H9 (cell line): ENCODE data around the gene EHBP1. TPM values are rescaled to one million over a fixed set of nuclear protein-coding genes. Genes with fewer than 3 reads are reported as not detected.

Experiments
- DNase-seq: peaks from one replicate; pipeline ENCODE4 v3.0.0-alpha.2; 2017
- H2AFZ ChIP-seq: one replicate; pipeline ENCODE4 v1.6.1; 2013; ENCODE audit warnings: mild to moderate bottlenecking, low read length, control low read depth, moderate library complexity
- H2AK5ac ChIP-seq: 2 replicates; pipeline ENCODE4 v1.6.1; 2013; ENCODE audit warnings: low read length, control low read depth, mixed read lengths; ENCODE audit not compliant: insufficient read length
- H2BK120ac ChIP-seq: one replicate; pipeline ENCODE4 v1.6.1; 2013; ENCODE audit warnings: low read depth, mild to moderate bottlenecking, low read length, control low read depth, inconsistent platforms; ENCODE audit not compliant: poor library complexity, severe bottlenecking
- H2BK12ac ChIP-seq: 2 replicates; pipeline ENCODE4 v1.6.1; 2013; ENCODE audit warnings: low read length, control low read depth, mixed read lengths, low read depth; ENCODE audit not compliant: insufficient read length
- H2BK15ac ChIP-seq: 2 replicates; pipeline ENCODE4 v1.6.1; 2013; ENCODE audit warnings: low read depth, low read length, control low read depth
- H2BK20ac ChIP-seq: one replicate; pipeline ENCODE4 v1.6.1; 2013; ENCODE audit warnings: low read depth, mild to moderate bottlenecking, low read length, control low read depth, inconsistent platforms; ENCODE audit not compliant: poor library complexity, severe bottlenecking
- H2BK5ac ChIP-seq: 2 replicates; pipeline ENCODE4 v1.6.1; 2013; ENCODE audit warnings: low read length, control low read depth, mixed read lengths; ENCODE audit not compliant: insufficient read length
- H3K14ac ChIP-seq: 2 replicates; pipeline ENCODE4 v1.6.1; 2013; ENCODE audit warnings: low read length, control low read depth; ENCODE audit not compliant: insufficient read depth
- H3K18ac ChIP-seq: 2 replicates; pipeline ENCODE4 v1.6.1; 2013; ENCODE audit warnings: low read depth, mild to moderate bottlenecking, mixed read lengths, low read length, control low read depth; ENCODE audit not compliant: insufficient read length
- H3K23ac ChIP-seq: 2 replicates; pipeline ENCODE4 v1.6.1; 2013; ENCODE audit warnings: low read length, control low read depth, mixed read lengths, low read depth; ENCODE audit not compliant: insufficient read length
- H3K23me2 ChIP-seq: 2 replicates; pipeline ENCODE4 v1.6.1; 2013; ENCODE audit warnings: low read depth, mild to moderate bottlenecking, mixed read lengths, low read length, control low read depth; ENCODE audit not compliant: insufficient read length, poor library complexity, severe bottlenecking
- H3K27ac ChIP-seq: 2 replicates; pipeline ENCODE4 v1.5.1; 2013; ENCODE audit warnings: low read length, control low read depth, mixed read lengths, low read depth; ENCODE audit not compliant: insufficient read length
- H3K27me3 ChIP-seq: 2 replicates; pipeline ENCODE4 v1.6.1; 2013; ENCODE audit warnings: low read length, control low read depth, inconsistent platforms; ENCODE audit not compliant: insufficient read depth
- H3K4ac ChIP-seq: 2 replicates; pipeline ENCODE4 v1.6.1; 2013; ENCODE audit warnings: low read depth, mild to moderate bottlenecking, control low read depth, inconsistent platforms, low read length, moderate library complexity
- H3K4me1 ChIP-seq: 2 replicates; pipeline ENCODE4 v1.6.1; 2013; ENCODE audit warnings: low read length, control low read depth, inconsistent platforms; ENCODE audit not compliant: insufficient read depth
- H3K4me2 ChIP-seq: 2 replicates; pipeline ENCODE4 v1.6.1; 2013; ENCODE audit warnings: low read length, control low read depth, mixed read lengths; ENCODE audit not compliant: insufficient read length, insufficient read depth
- H3K56ac ChIP-seq: 2 replicates; pipeline ENCODE4 v1.6.1; 2013; ENCODE audit warnings: low read depth, mild to moderate bottlenecking, mixed read lengths, low read length, control low read depth; ENCODE audit not compliant: insufficient read length
- H3K79me1 ChIP-seq: 2 replicates; pipeline ENCODE4 v1.6.1; 2013; ENCODE audit warnings: low read depth, mild to moderate bottlenecking, moderate library complexity, low read length, control low read depth, inconsistent platforms; ENCODE audit not compliant: insufficient read depth, poor library complexity, severe bottlenecking
- H3K79me2 ChIP-seq: 2 replicates; pipeline ENCODE4 v1.6.1; 2013; ENCODE audit warnings: low read length, control low read depth, inconsistent platforms; ENCODE audit not compliant: insufficient read depth
- H3K9ac ChIP-seq: 2 replicates; pipeline ENCODE4 v1.6.1; 2013; ENCODE audit warnings: low read length, control low read depth, mixed read lengths; ENCODE audit not compliant: insufficient read length; ENCODE audit errors: extremely low read depth
- H3K9me3 ChIP-seq: one replicate; pipeline ENCODE4 v1.6.1; 2013; ENCODE audit warnings: low read depth, low read length, inconsistent platforms; ENCODE audit not compliant: control insufficient read depth
- H3T11ph ChIP-seq: one replicate; pipeline ENCODE4 v1.6.1; 2013; ENCODE audit warnings: mild to moderate bottlenecking, low read length, control low read depth, inconsistent platforms
- H4K20me1 ChIP-seq: one replicate; pipeline ENCODE4 v1.6.1; 2013; ENCODE audit not compliant: control insufficient read depth, insufficient read length, insufficient read depth
- H4K5ac ChIP-seq: 2 replicates; pipeline ENCODE4 v1.6.1; 2013; ENCODE audit warnings: low read depth, mild to moderate bottlenecking, mixed read lengths, low read length, control low read depth; ENCODE audit not compliant: insufficient read length
- H4K8ac ChIP-seq: replicated peaks from 2 replicates; pipeline ENCODE4 v1.6.1; 2013; ENCODE audit warnings: low read length, control low read depth, mixed read lengths, low read depth; ENCODE audit not compliant: insufficient read length
- H4K91ac ChIP-seq: 2 replicates; pipeline ENCODE4 v1.6.1; 2013; ENCODE audit warnings: low read depth, mild to moderate bottlenecking, moderate library complexity, mixed read lengths, low read length, control low read depth; ENCODE audit not compliant: insufficient read length
- H3K27ac Mint-ChIP-seq, 3 experiments: 2 replicates in 2 of 3; 3 replicates in 1 of 3; pipeline ENCODE4 v1.8.0; 2020 to 2021; ENCODE audit warnings: mixed read lengths in 3 of 3, mild to moderate bottlenecking in 1 of 3, moderate library complexity in 1 of 3
- H3K27me3 Mint-ChIP-seq: 2 replicates; pipeline ENCODE4 v1.8.0; 2021; ENCODE audit warnings: low read depth, mild to moderate bottlenecking, moderate library complexity, mixed read lengths
- H3K36me3 Mint-ChIP-seq, 3 experiments: 2 replicates in 2 of 3; 3 replicates in 1 of 3; pipeline ENCODE4 v1.8.0; 2020 to 2021; ENCODE audit warnings: low read depth in 3 of 3, mixed read lengths in 3 of 3; ENCODE audit not compliant: insufficient read depth in 1 of 3
- H3K4me1 Mint-ChIP-seq, 2 experiments: 2 replicates each; pipeline ENCODE4 v1.8.0; 2020; ENCODE audit warnings: mixed read lengths in 2 of 2
- H3K4me3 Mint-ChIP-seq, 2 experiments: 2 replicates in 1 of 2; 3 replicates in 1 of 2; pipeline ENCODE4 v1.8.0; 2020 to 2021; ENCODE audit warnings: mild to moderate bottlenecking in 2 of 2, mixed read lengths in 2 of 2, moderate library complexity in 1 of 2
- H3K9me3 Mint-ChIP-seq, 2 experiments: 2 replicates in 1 of 2; 3 replicates in 1 of 2; pipeline ENCODE4 v1.8.0; 2020; ENCODE audit warnings: mild to moderate bottlenecking in 2 of 2, mixed read lengths in 2 of 2, moderate library complexity in 1 of 2
- WGBS: extraction: QIAGEN DNeasy Blood & Tissue Kit; methylation state at CpG from one replicate; pipeline ENCODE4 v1.1.7; 2013; ENCODE audit warnings: missing lambda C conversion rate, low lambda C conversion rate, mixed read lengths; ENCODE audit not compliant: insufficient read length; ENCODE audit errors: extremely low coverage; 5-methylcytosine and 5-hydroxymethylcytosine counted together
- total RNA-seq: library from RNA; stranded (reverse); gene quantifications from 2 replicates; pipeline ENCODE4 v1.2.1, GENCODE V29; 2021
- TF ChIP-seq, protein P1 (sequence below): fragments of 200-600 bp; sonication (generic); conservative IDR thresholded peaks from 3 replicates; pipeline ENCODE4 v1.8.0; 2021; ENCODE audit warnings: antibody characterized with exemption, mild to moderate bottlenecking

The EHBP1 gene
- total RNA-seq, 1 experiment from 2014 or later, result 35.6 TPM

DNA sequence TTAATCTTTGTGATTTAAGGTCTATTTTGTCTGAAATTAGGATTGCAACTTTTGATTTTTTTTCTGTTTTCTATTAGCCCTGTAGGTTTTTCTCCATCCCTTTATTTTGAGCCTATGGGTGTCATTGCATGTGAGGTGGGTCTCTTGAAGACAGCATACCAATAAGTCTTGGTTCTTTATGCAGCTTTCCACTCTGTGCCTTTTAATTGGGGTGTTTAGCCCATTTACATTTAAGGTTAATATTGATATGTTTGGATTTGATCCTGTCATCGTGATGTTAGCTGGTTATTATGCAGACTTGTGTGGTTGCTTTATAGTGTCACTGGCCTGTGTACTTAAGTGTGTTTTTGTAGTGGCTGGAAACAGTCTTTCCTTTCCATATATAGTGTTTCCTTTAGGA lies 17.7 kb downstream of the EHBP1 start:
- Histone ChIP-seq H3K14ac (no peak overlapping the region), H2BK20ac (no peak overlapping the region), H4K5ac (no peak overlapping the region), H3K9ac (no peak overlapping the region), H2BK120ac (no peak overlapping the region), H4K20me1 (no peaks in the 10 kb centered on the region), H3K9me3 (no peaks in the 10 kb centered on the region), H3K23me2 (no peaks in the 10 kb centered on the region), H3T11ph (no peak overlapping the region), H3K56ac (no peak overlapping the region), H3K27me3 (no peaks in the 10 kb centered on the region), H4K91ac (no peak overlapping the region), H2AFZ (no peak overlapping the region), H2BK15ac (no peak overlapping the region), H2BK12ac (no peak overlapping the region), H2AK5ac (no peak overlapping the region), H3K4me1 (no peaks in the 10 kb centered on the region; the same call in 1 of the 2 replicates), H3K4ac (no peak overlapping the region), H3K4me2 (no peak overlapping the region), H2BK5ac (no peak overlapping the region), H3K79me1 (no peaks in the 10 kb centered on the region), H3K27ac (no peak overlapping the region), H3K23ac (no peak overlapping the region), H3K18ac (no peak overlapping the region), H3K79me2 (peaks cover 8% of the 10 kb centered on the region; the same call in 1 of the 2 replicates), H4K8ac (no peak overlapping the region)
- Mint-ChIP-seq H3K27ac (no peak overlapping the region), H3K27me3 (no peaks in the 10 kb centered on the region), H3K4me3 (no peak overlapping the region), H3K9me3 (peaks cover 0 to 10% of the 10 kb centered on the region in 2 experiments; a peak in 2 of 5 replicates), H3K36me3 (peaks cover 10 to 20% (median 14%) of the 10 kb centered on the region in 3 experiments), H3K4me1 (peaks cover 20 to 22% of the 10 kb centered on the region in 2 experiments)
- no CpG with 5 or more reads among the region's 1 CpG for WGBS
- no peak for DNase-seq
- TF ChIP-seq, protein P1, sequence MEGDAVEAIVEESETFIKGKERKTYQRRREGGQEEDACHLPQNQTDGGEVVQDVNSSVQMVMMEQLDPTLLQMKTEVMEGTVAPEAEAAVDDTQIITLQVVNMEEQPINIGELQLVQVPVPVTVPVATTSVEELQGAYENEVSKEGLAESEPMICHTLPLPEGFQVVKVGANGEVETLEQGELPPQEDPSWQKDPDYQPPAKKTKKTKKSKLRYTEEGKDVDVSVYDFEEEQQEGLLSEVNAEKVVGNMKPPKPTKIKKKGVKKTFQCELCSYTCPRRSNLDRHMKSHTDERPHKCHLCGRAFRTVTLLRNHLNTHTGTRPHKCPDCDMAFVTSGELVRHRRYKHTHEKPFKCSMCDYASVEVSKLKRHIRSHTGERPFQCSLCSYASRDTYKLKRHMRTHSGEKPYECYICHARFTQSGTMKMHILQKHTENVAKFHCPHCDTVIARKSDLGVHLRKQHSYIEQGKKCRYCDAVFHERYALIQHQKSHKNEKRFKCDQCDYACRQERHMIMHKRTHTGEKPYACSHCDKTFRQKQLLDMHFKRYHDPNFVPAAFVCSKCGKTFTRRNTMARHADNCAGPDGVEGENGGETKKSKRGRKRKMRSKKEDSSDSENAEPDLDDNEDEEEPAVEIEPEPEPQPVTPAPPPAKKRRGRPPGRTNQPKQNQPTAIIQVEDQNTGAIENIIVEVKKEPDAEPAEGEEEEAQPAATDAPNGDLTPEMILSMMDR, result no peak
